ENCODE data around the gene RNF138. TPM values are rescaled to one million over a fixed set of nuclear protein-coding genes. Genes with fewer than 3 reads are reported as not detected.

Gene RNF138
- total and polyA plus RNA-seq, 2 of the 8 experiments (the other 6 are each of a cell fraction or from before 2014, with no cell fraction given), result 29.2 to 109 TPM

DNA sequence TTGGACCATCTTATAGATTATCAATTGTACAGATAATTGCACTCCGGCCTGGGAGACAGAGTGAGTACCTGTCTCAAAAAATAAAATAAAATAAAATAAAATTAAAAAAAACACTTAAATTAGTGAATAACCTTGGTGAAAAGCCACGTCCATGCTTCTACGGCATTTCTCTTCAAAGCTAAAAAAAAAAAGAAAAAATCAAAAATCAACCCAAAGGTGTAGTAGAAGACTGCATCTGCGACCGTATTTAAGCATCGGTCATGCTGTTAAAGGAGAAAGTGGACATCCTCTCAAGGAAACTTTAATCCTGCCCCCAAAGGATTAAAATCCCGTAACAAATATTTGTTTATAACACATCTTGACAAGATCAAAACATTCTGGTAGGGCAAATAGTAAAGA, 350 bp upstream of the RNF138 start:
- H3K18ac ChIP-seq (ENCODE audit: extremely low read depth, low read length), result no peak overlapping the region
- H3K27me3 ChIP-seq (replicated peaks in 1 of 4; ENCODE audit: control insufficient read depth in 3 of 4, extremely low read depth in 1 of 4, insufficient read depth in 3 of 4, low read length in 3 of 4), result no peaks in the 10 kb centered on the region
- H3K79me1 ChIP-seq (ENCODE audit: low read depth, low read length), result peaks cover 3% of the 10 kb centered on the region
- H3K9me3 ChIP-seq (ENCODE audit: insufficient read depth in 2 of 2, low read depth in 1 of 2, low read length in 1 of 2), result no peaks in the 10 kb centered on the region
- no peak for FAIRE-seq
- no peak overlapping the region for H3K27ac ChIP-seq (ENCODE audit: low read depth, low read length)
- peak overlapping the region in 2 of 4 experiments; percentile 18 to 91; a peak in 1 of 7 replicates for H3K9ac ChIP-seq (replicated peaks in 1 of 4; ENCODE audit: extremely low read depth in 1 of 4, low read depth in 3 of 4, low read length in 3 of 4)
- H2BK12ac ChIP-seq (ENCODE audit: low read depth, low read length), result no peak overlapping the region
- no peak overlapping the region for H4K5ac ChIP-seq (ENCODE audit: insufficient read length, low read depth, low read length)
- no peak for DNase-seq (ENCODE audit: low read depth in 1 of 2, low spot score in 2 of 2)
- no peak overlapping the region for H3K56ac ChIP-seq (replicated peaks; ENCODE audit: insufficient read length, low read depth, low read length)
- WGBS, 2 experiments (ENCODE audit: extremely low coverage in 1 of 2, insufficient coverage in 1 of 2, insufficient read length in 1 of 2, insufficient replicate concordance in 2 of 2, low coverage in 1 of 2, low lambda C conversion rate in 2 of 2, missing lambda C conversion rate in 1 of 2), result 57% methylated on average over 7 of the region's 7 CpGs; no CpG with 5 or more reads in 1 of the 2 experiments
- H3K79me2 ChIP-seq (ENCODE audit: control insufficient read depth in 1 of 2, insufficient read depth in 2 of 2, low read length in 2 of 2), result peaks cover 16 to 33% of the 10 kb centered on the region in 2 experiments
- ChIA-PET CTCF (ENCODE audit: partially characterized antibody) (interaction anchor here (0.6 to 1.2 kb wide), 2 partner anchors 20 to 215 kb away, joined by 3 to 5 read pairs; no protein-coding TSS in a partner anchor), POLR2A (ENCODE audit: partially characterized antibody) (interaction anchor here (0.8 to 1.6 kb wide), 10 partner anchors 9 to 304 kb away, joined by 3 to 10 read pairs (median 4); partner anchors contain the start of gene RNF125)
- H2BK120ac ChIP-seq (replicated peaks; ENCODE audit: low read depth, low read length), result no peak overlapping the region
- H2BK5ac ChIP-seq (ENCODE audit: low read depth, low read length), result no peak overlapping the region
- no peak overlapping the region for H3K14ac ChIP-seq (ENCODE audit: insufficient read length)
- H2BK15ac ChIP-seq (ENCODE audit: low read length), result no peak overlapping the region
- peaks cover 5% of the 10 kb centered on the region; the same call in 1 of the 2 replicates for H3K23me2 ChIP-seq (ENCODE audit: low read depth, low read length)
- peak overlapping the region; percentile 36; the same call in 1 of the 2 replicates for H2AFZ ChIP-seq (ENCODE audit: low read length)
- H3K36me3 ChIP-seq (ENCODE audit: control insufficient read depth in 2 of 4, insufficient read depth in 4 of 4, low read length in 3 of 4), result peaks cover 0 to 10% (median 0%) of the 10 kb centered on the region in 4 experiments; a peak in 1 of 8 replicates
- peaks cover 0 to 3% (median 3%) of the 10 kb centered on the region in 4 experiments; a peak in 3 of 7 replicates for H3K4me1 ChIP-seq (replicated peaks in 1 of 4; ENCODE audit: control insufficient read depth in 3 of 4, insufficient read depth in 4 of 4, low read length in 3 of 4)
- H4K20me1 ChIP-seq (replicated peaks in 1 of 2; ENCODE audit: control insufficient read depth in 1 of 2, insufficient read depth in 2 of 2, low read length in 2 of 2), result peaks cover 6 to 9% of the 10 kb centered on the region in 2 experiments
- no peak overlapping the region for H2AK5ac ChIP-seq (ENCODE audit: low read depth, low read length)
- H3K23ac ChIP-seq (ENCODE audit: insufficient read length), result no peak overlapping the region
- H3K4ac ChIP-seq (replicated peaks; ENCODE audit: insufficient read length, low read depth, low read length), result no peak overlapping the region
- peak overlapping the region; percentile 77 to 85 for H3K4me2 ChIP-seq (ENCODE audit: insufficient read depth in 1 of 2, low read depth in 2 of 2, low read length in 2 of 2)
- H4K91ac ChIP-seq (replicated peaks; ENCODE audit: insufficient read length, low read length), result no peak overlapping the region
- no peak overlapping the region for H4K8ac ChIP-seq (ENCODE audit: extremely low read depth, insufficient read depth, low read length)
- H3K4me3 ChIP-seq (ENCODE audit: extremely low read depth in 1 of 4, insufficient read depth in 2 of 4, low read depth in 3 of 4, low read length in 4 of 4), result peak overlapping the region; percentile 59 to 92 (median 78)
- no peak overlapping the region for H2BK20ac ChIP-seq (ENCODE audit: low read length)
- no peak for TF ChIP-seq SRF (IDR thresholded peaks at IDR 0.05; ENCODE audit: low read depth, low read length)
- TF ChIP-seq CEBPB (IDR thresholded peaks at IDR 0.05; ENCODE audit: low read depth, low read length), result no peak
- TF ChIP-seq ZNF274 (IDR thresholded peaks at IDR 0.05; ENCODE audit: borderline replicate concordance, extremely low read depth, low read length), result no peak
- TF ChIP-seq SIN3A (conservative IDR thresholded peaks at IDR 0.05 in 1 of 2, IDR thresholded peaks at IDR 0.05 in 1 of 2; ENCODE audit: low read depth in 1 of 2, low read length in 2 of 2), result no peak
- TF ChIP-seq TAF7 (optimal IDR thresholded peaks at IDR 0.05; ENCODE audit: borderline replicate concordance, low read depth, low read length), result no peak
- no peak for TF ChIP-seq SAP30 (IDR thresholded peaks at IDR 0.05; ENCODE audit: insufficient read depth, insufficient replicate concordance, low read length)
- TF ChIP-seq RXRA (IDR thresholded peaks at IDR 0.05; ENCODE audit: insufficient read depth, low read depth, low read length), result no peak
- no peak for TF ChIP-seq BACH1 (IDR thresholded peaks at IDR 0.05; ENCODE audit: low read length)
- TF ChIP-seq GTF2F1 (IDR thresholded peaks at IDR 0.05; ENCODE audit: borderline replicate concordance, low read depth, low read length), result no peak
- TF ChIP-seq CTCF (IDR thresholded peaks at IDR 0.05; ENCODE audit: control extremely low read depth in 1 of 3, insufficient read depth in 1 of 3, low read depth in 1 of 3, low read length in 3 of 3), result no peak
